HepG2 (cell line): Measurements from ENCODE around the gene ACTR10. TPM values are rescaled to one million over a fixed set of nuclear protein-coding genes. Genes with fewer than 3 reads are reported as not detected.

Experiments used
- CREB1 ChIP-seq, 2 experiments: fragments of 450-650 bp in 1 of 2; IDR thresholded peaks; 2 replicates each; pipeline ENCODE4 v1.6.1; 2016 to 2017; ENCODE audit warnings: control low read depth in 1 of 2, mild to moderate bottlenecking in 1 of 2, missing compliant biosample characterization in 1 of 2, missing genetic modification characterization in 1 of 2
- GABPB1 ChIP-seq: IDR thresholded peaks from 2 replicates; pipeline ENCODE4 v1.6.1; 2016; ENCODE audit warnings: mild to moderate bottlenecking, missing genetic modification reagents, moderate library complexity, missing compliant biosample characterization
- NFE2L2 ChIP-seq: fragments of 150-350 bp; IDR thresholded peaks from 2 replicates; pipeline ENCODE4 v1.6.1; 2014; ENCODE audit warnings: low read length
- PITX1 ChIP-seq: sonication (generic); formaldehyde crosslinking; IDR thresholded peaks from 2 replicates; pipeline ENCODE4 v1.5.1; 2020; ENCODE audit warnings: mild to moderate bottlenecking, missing genetic modification reagents
- SOX6 ChIP-seq, 2 experiments: fragments of 450-650 bp in 1 of 2; sonication (generic) in 1 of 2; formaldehyde crosslinking in 1 of 2; IDR thresholded peaks; 2 replicates each; pipeline versions ENCODE4 v1.4.0 to v1.6.1; 2017 to 2020; ENCODE audit warnings: antibody characterized with exemption in 1 of 2, mild to moderate bottlenecking in 1 of 2, missing genetic modification reagents in 1 of 2
- THAP11 ChIP-seq: IDR thresholded peaks from 2 replicates; pipeline ENCODE4 v1.6.1; 2016; ENCODE audit warnings: missing biosample characterization, missing genetic modification reagents
- U2AF1 ChIP-seq: fragments of 200-400 bp; formaldehyde crosslinking; optimal IDR thresholded peaks from 2 replicates; pipeline ENCODE3; 2017; ENCODE audit warnings: mild to moderate bottlenecking, low read depth, low read length
- ZFP82 ChIP-seq: sonication (generic); formaldehyde crosslinking; IDR thresholded peaks from 2 replicates; pipeline ENCODE4 v1.5.1; 2020; ENCODE audit warnings: mild to moderate bottlenecking, missing genetic modification reagents, borderline replicate concordance
- ZFYVE20 ChIP-seq: sonication (generic); formaldehyde crosslinking; IDR thresholded peaks from 2 replicates; pipeline ENCODE4 v1.8.0; 2023; ENCODE audit warnings: low read depth, mild to moderate bottlenecking, moderate library complexity, missing genetic modification reagents, borderline replicate concordance
- ZNF607 ChIP-seq: sonication (generic); formaldehyde crosslinking; IDR thresholded peaks from 2 replicates; pipeline ENCODE4 v1.5.1; 2020; ENCODE audit warnings: missing genetic modification reagents, mild to moderate bottlenecking, borderline replicate concordance
- polyA plus RNA-seq, 8 experiments: library from polyadenylated mRNA; depleted of rRNA in 3 of 8; stranded (reverse) in 7 of 8; unstranded in 1 of 8; fragments of >200 nt; fragmentation: Illumina TruSeq in 4 of 8; extraction: Trizol in 4 of 8; gene quantifications; 2 replicates each; pipeline versions ENCODE4 v1.2.1 to v1.2.3, GENCODE V29; 2011 to 2016; ENCODE audit warnings: low read depth in 4 of 8, missing spikeins in 1 of 8, mixed read lengths in 1 of 8; ENCODE audit not compliant: insufficient read depth in 1 of 8
- total RNA-seq, 5 experiments: library from RNA; depleted of rRNA; stranded (reverse); fragments of >200 nt; fragmentation: Illumina TruSeq; extraction: Trizol; gene quantifications; 2 replicates each; pipeline ENCODE4 v1.2.3, GENCODE V29; 2016; ENCODE audit warnings: low read depth in 1 of 5
- TF ChIP-seq, protein P1 (sequence below), 2 experiments: sonication (generic) in 1 of 2; formaldehyde crosslinking in 1 of 2; IDR thresholded peaks; 2 replicates each; pipeline versions ENCODE4 v1.4.0 to v1.6.1; 2016 to 2020; ENCODE audit warnings: borderline replicate concordance in 1 of 2, low read depth in 1 of 2, mild to moderate bottlenecking in 1 of 2, missing genetic modification reagents in 1 of 2
- TF ChIP-seq, protein P2 (sequence below): sonication (generic); formaldehyde crosslinking; IDR thresholded peaks from 2 replicates; pipeline ENCODE4 v1.4.0; 2020; ENCODE audit warnings: mild to moderate bottlenecking, missing genetic modification reagents
- TF ChIP-seq, protein P3 (sequence below): IDR thresholded peaks from 2 replicates; pipeline ENCODE4 v1.4.0; 2020; ENCODE audit warnings: mild to moderate bottlenecking, missing genetic modification reagents

Gene ACTR10
- total and polyA plus RNA-seq, 2 of the 13 experiments (the other 11 are each of a cell fraction or from before 2014, with no cell fraction given), result 30.0 to 41.3 TPM

DNA sequence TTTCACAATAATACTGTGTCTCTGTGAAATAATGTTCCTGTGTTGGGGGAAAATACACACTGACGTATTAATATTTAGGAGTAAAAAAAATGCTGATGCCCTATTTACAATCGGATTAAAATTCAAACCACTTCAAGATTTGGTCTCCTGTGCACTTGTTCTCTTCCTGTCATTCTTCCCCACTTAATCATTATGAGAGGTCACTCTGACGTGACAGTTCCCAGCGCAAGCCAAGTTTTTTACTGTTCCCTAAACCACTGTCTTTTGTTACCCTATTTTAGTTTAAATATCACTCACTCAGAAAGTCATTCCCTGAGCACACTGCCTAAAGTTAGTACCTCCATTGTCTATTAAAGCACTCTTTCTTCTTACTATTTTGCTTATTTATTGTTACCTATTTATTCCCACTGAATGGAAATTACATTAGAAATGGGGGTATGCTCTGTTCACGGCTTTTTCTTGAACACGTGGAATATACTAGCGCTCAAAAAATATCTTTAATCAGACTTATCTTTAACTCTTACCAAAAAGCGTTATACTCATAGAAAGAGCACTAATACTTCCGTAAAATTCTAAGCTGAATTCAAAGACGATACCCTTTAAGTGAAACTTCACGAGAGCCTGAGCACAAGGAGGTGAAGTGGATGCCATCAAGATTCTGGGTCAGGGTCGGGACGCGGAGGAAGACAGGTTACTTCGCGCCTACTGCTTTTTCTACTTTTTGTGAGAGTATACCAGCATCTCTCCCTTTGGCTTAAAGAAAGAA, 44.0 kb downstream of the ACTR10 start (continued):
- TF ChIP-seq, protein P1, sequence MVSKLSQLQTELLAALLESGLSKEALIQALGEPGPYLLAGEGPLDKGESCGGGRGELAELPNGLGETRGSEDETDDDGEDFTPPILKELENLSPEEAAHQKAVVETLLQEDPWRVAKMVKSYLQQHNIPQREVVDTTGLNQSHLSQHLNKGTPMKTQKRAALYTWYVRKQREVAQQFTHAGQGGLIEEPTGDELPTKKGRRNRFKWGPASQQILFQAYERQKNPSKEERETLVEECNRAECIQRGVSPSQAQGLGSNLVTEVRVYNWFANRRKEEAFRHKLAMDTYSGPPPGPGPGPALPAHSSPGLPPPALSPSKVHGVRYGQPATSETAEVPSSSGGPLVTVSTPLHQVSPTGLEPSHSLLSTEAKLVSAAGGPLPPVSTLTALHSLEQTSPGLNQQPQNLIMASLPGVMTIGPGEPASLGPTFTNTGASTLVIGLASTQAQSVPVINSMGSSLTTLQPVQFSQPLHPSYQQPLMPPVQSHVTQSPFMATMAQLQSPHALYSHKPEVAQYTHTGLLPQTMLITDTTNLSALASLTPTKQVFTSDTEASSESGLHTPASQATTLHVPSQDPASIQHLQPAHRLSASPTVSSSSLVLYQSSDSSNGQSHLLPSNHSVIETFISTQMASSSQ (IDR thresholded peaks at IDR 0.05; ENCODE audit: low read depth), result no peak
- TF ChIP-seq, protein P1 (CRISPR knock-in tag; IDR thresholded peaks at IDR 0.05; ENCODE audit: borderline replicate concordance), result no peak
- TF ChIP-seq GABPB1 (no peak), PITX1 (CRISPR knock-in tag) (0 out of 2 replicates have a peak, but pooled peaks have one; percentile 23), THAP11 (CRISPR knock-in tag) (no peak), ZNF607 (no peak), CREB1 (IDR thresholded peaks at IDR 0.05) (peak; percentile 60), CREB1 (CRISPR knock-in tag; IDR thresholded peaks at IDR 0.05) (no peak; the same call in none of the 2 replicates), ZFP82 (CRISPR knock-in tag) (no peak), ZFYVE20 (CRISPR knock-in tag) (no peak), U2AF1 (no peak), SOX6 (IDR thresholded peaks at IDR 0.05) (no peak), SOX6 (CRISPR knock-in tag; IDR thresholded peaks at IDR 0.05) (peak; percentile 11; the same call in 1 of the 2 replicates), NFE2L2 (no peak)
- TF ChIP-seq, protein P2, sequence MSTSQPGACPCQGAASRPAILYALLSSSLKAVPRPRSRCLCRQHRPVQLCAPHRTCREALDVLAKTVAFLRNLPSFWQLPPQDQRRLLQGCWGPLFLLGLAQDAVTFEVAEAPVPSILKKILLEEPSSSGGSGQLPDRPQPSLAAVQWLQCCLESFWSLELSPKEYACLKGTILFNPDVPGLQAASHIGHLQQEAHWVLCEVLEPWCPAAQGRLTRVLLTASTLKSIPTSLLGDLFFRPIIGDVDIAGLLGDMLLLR (CRISPR knock-in tag), result no peak
- TF ChIP-seq, protein P3, sequence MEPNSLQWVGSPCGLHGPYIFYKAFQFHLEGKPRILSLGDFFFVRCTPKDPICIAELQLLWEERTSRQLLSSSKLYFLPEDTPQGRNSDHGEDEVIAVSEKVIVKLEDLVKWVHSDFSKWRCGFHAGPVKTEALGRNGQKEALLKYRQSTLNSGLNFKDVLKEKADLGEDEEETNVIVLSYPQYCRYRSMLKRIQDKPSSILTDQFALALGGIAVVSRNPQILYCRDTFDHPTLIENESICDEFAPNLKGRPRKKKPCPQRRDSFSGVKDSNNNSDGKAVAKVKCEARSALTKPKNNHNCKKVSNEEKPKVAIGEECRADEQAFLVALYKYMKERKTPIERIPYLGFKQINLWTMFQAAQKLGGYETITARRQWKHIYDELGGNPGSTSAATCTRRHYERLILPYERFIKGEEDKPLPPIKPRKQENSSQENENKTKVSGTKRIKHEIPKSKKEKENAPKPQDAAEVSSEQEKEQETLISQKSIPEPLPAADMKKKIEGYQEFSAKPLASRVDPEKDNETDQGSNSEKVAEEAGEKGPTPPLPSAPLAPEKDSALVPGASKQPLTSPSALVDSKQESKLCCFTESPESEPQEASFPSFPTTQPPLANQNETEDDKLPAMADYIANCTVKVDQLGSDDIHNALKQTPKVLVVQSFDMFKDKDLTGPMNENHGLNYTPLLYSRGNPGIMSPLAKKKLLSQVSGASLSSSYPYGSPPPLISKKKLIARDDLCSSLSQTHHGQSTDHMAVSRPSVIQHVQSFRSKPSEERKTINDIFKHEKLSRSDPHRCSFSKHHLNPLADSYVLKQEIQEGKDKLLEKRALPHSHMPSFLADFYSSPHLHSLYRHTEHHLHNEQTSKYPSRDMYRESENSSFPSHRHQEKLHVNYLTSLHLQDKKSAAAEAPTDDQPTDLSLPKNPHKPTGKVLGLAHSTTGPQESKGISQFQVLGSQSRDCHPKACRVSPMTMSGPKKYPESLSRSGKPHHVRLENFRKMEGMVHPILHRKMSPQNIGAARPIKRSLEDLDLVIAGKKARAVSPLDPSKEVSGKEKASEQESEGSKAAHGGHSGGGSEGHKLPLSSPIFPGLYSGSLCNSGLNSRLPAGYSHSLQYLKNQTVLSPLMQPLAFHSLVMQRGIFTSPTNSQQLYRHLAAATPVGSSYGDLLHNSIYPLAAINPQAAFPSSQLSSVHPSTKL (CRISPR knock-in tag), result peak; percentile 60; the same call in 1 of the 2 replicates
